Panc1 (cell line): ENCODE measurements around the gene CDK5. TPM values are rescaled to one million over a fixed set of nuclear protein-coding genes. Genes with fewer than 3 reads are reported as not detected.

Experiments used
- ATAC-seq: fragments of 200-7000 bp; cut with Tn5 transposase; 2 replicates; pipeline ENCODE4 v1.9.1; 2020; ENCODE audit warnings: mild to moderate bottlenecking, moderate library complexity
- BruUV-seq: library from RNA; stranded (reverse); fragments of 400-500 nt; replicated peaks from 2 replicates; lab custom pipeline; 2021; lab: Mats Ljungman, UMichigan
- CTCF ChIA-PET: fragments of 300-600 bp; sonication (Branson Sonifier 250); formaldehyde crosslinking; loops from one replicate; lab custom pipeline; 2022; ENCODE audit warnings: antibody characterized with exemption; lab: Charles Lee
- POLR2A ChIA-PET: fragments of 300-600 bp; sonication (Branson Sonifier 250); formaldehyde crosslinking; loops from one replicate; lab custom pipeline; 2022; ENCODE audit warnings: antibody characterized with exemption; lab: Charles Lee
- DNase-seq: peaks from one replicate; pipeline ENCODE4 v3.0.0-alpha.2; 2010; ENCODE audit warnings: low read depth, low spot score
- H3K27ac ChIP-seq: 2 replicates; pipeline ENCODE4 v1.5.1; 2011; ENCODE audit warnings: mild to moderate bottlenecking, low read length, inconsistent platforms
- H3K27me3 ChIP-seq: fragments of 200-500 bp; sonication (Bioruptor generic); 2 replicates; pipeline ENCODE4 v1.6.0; 2014; ENCODE audit warnings: low read length, inconsistent platforms; ENCODE audit not compliant: control insufficient read depth, insufficient read depth
- H3K36me3 ChIP-seq: fragments of 200-500 bp; sonication (Bioruptor generic); 2 replicates; pipeline ENCODE4 v1.5.1; 2014; ENCODE audit warnings: inconsistent platforms, mild to moderate bottlenecking, low read length, moderate library complexity; ENCODE audit not compliant: control insufficient read depth, insufficient read depth
- H3K4me1 ChIP-seq: 2 replicates; pipeline ENCODE4 v1.5.1; 2011; ENCODE audit warnings: inconsistent platforms, mild to moderate bottlenecking, low read length, moderate library complexity; ENCODE audit not compliant: control insufficient read depth, insufficient read depth
- H3K4me3 ChIP-seq, 2 experiments: 2 replicates each; pipeline ENCODE4 v1.5.1; 2011 to 2012; ENCODE audit warnings: low read depth in 2 of 2, low read length in 2 of 2, mild to moderate bottlenecking in 2 of 2, inconsistent platforms in 1 of 2, moderate library complexity in 1 of 2
- H3K9me3 ChIP-seq: fragments of 200-500 bp; sonication (Bioruptor generic); 2 replicates; pipeline ENCODE4 v1.5.1; 2014; ENCODE audit warnings: low read depth, mild to moderate bottlenecking, inconsistent platforms, low read length, moderate library complexity; ENCODE audit not compliant: control insufficient read depth, insufficient read depth
- POLR2AphosphoS5 ChIP-seq: IDR thresholded peaks from 2 replicates; pipeline ENCODE4 v1.6.1; 2012; ENCODE audit warnings: mild to moderate bottlenecking, low read depth, low read length, moderate library complexity
- SIN3A ChIP-seq: IDR thresholded peaks from 2 replicates; pipeline ENCODE4 v1.6.1; 2012; ENCODE audit warnings: low read depth, mild to moderate bottlenecking, low read length, moderate library complexity, borderline replicate concordance; ENCODE audit not compliant: insufficient read depth
- TCF7L2 ChIP-seq: IDR thresholded peaks from 2 replicates; pipeline ENCODE4 v1.6.1; 2011; ENCODE audit warnings: mild to moderate bottlenecking, low read depth, low read length, inconsistent platforms
- in situ Hi-C: cut with HindIII; loops from 2 replicates; pipeline ENCODE4 v1.10.0; 2016; ENCODE audit warnings: low sequenced_read_pairs, low pct_unique_long_range_greater_than_20kb
- intact Hi-C: fragments of 100-400 bp; cut with micrococcal nuclease; formaldehyde crosslinking; loops from one replicate; pipeline ENCODE4 v1.10.0; 2022; ENCODE audit not compliant: unreplicated experiment
- total RNA-seq: library from RNA; stranded (reverse); gene quantifications from one replicate; pipeline ENCODE4 v1.2.1, GENCODE V29; 2021; ENCODE audit not compliant: unreplicated experiment
- TF ChIP-seq, protein P1 (sequence below): fragments of 450-650 bp; IDR thresholded peaks from 2 replicates; pipeline ENCODE4 v1.5.1; 2017; ENCODE audit warnings: mild to moderate bottlenecking
- TF ChIP-seq, protein P2 (sequence below), 2 experiments: IDR thresholded peaks; 2 replicates each; pipeline ENCODE4 v1.6.1; 2011 to 2012; ENCODE audit warnings: low read depth in 2 of 2, control low read depth in 1 of 2, low read length in 1 of 2, mild to moderate bottlenecking in 1 of 2, moderate library complexity in 1 of 2; ENCODE audit not compliant: insufficient read depth in 1 of 2

Gene CDK5
- total RNA-seq, 1 experiment from 2014 or later: 25.6 TPM

GRCh38 chr7:151080522-151081169, 22.9 kb upstream of the CDK5 start, which contains the start of gene FASTK:
TSS of gene FASTK (minus strand) at chr7:151080809. CDS start at chr7:151080766, 43 bp downstream.
- no peaks in the 10 kb centered on the region for H3K9me3 ChIP-seq
- H3K4me1 ChIP-seq: peaks cover 54% of the 10 kb centered on the region
- intact Hi-C loops: no loop called here
- ChIA-PET POLR2A (interaction anchor here (1.0 kb wide), 1 partner anchor 10 kb away, joined by 4 read pairs; no protein-coding TSS in a partner anchor), CTCF (interaction anchor here (0.9 kb wide), 1 partner anchor 71 kb away, joined by 3 read pairs; no protein-coding TSS in a partner anchor)
- H3K27ac ChIP-seq: peak within 1 kb of the TSS; percentile 91
- BruUV-seq: no TSS peak
- in situ Hi-C loops: no loop called here
- no peaks in the 10 kb centered on the region for H3K27me3 ChIP-seq
- ATAC-seq (peak; percentile 62), DNase-seq (no peak)
- peak within 1 kb of the TSS; percentile 74 to 93 for H3K4me3 ChIP-seq
- peak; percentile 91 for TF ChIP-seq POLR2AphosphoS5
- TF ChIP-seq, protein P1, sequence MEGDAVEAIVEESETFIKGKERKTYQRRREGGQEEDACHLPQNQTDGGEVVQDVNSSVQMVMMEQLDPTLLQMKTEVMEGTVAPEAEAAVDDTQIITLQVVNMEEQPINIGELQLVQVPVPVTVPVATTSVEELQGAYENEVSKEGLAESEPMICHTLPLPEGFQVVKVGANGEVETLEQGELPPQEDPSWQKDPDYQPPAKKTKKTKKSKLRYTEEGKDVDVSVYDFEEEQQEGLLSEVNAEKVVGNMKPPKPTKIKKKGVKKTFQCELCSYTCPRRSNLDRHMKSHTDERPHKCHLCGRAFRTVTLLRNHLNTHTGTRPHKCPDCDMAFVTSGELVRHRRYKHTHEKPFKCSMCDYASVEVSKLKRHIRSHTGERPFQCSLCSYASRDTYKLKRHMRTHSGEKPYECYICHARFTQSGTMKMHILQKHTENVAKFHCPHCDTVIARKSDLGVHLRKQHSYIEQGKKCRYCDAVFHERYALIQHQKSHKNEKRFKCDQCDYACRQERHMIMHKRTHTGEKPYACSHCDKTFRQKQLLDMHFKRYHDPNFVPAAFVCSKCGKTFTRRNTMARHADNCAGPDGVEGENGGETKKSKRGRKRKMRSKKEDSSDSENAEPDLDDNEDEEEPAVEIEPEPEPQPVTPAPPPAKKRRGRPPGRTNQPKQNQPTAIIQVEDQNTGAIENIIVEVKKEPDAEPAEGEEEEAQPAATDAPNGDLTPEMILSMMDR: no peak
- TF ChIP-seq TCF7L2: no peak
- no peak for TF ChIP-seq SIN3A
- TF ChIP-seq, protein P2, sequence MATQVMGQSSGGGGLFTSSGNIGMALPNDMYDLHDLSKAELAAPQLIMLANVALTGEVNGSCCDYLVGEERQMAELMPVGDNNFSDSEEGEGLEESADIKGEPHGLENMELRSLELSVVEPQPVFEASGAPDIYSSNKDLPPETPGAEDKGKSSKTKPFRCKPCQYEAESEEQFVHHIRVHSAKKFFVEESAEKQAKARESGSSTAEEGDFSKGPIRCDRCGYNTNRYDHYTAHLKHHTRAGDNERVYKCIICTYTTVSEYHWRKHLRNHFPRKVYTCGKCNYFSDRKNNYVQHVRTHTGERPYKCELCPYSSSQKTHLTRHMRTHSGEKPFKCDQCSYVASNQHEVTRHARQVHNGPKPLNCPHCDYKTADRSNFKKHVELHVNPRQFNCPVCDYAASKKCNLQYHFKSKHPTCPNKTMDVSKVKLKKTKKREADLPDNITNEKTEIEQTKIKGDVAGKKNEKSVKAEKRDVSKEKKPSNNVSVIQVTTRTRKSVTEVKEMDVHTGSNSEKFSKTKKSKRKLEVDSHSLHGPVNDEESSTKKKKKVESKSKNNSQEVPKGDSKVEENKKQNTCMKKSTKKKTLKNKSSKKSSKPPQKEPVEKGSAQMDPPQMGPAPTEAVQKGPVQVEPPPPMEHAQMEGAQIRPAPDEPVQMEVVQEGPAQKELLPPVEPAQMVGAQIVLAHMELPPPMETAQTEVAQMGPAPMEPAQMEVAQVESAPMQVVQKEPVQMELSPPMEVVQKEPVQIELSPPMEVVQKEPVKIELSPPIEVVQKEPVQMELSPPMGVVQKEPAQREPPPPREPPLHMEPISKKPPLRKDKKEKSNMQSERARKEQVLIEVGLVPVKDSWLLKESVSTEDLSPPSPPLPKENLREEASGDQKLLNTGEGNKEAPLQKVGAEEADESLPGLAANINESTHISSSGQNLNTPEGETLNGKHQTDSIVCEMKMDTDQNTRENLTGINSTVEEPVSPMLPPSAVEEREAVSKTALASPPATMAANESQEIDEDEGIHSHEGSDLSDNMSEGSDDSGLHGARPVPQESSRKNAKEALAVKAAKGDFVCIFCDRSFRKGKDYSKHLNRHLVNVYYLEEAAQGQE (IDR thresholded peaks at IDR 0.05; ENCODE audit: insufficient read depth in 1 of 2, low read depth in 2 of 2, low read length in 1 of 2): no peak
- no peaks in the 10 kb centered on the region for H3K36me3 ChIP-seq

DNA sequence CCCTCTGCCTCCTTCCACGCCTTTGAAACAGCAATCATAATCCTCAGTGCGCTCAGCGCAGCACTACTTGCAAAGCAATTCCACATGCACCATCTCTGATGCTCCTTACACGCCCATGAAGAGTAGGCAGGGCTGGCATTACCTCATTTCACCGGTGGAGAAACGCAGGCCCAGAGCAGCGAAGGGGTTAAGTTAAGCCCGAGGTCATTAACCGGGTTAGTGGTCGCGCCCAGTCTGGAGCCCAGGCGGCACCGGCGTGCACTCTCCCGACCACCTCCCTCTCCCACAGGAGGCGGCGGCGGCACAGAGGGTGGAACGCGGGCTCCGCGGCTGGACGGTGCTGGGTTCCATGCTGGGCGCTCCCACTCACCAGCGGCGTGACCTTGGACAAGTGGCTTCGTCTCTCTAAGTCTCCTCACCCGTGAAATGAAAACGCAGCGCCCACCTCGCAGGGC, 22.4 kb upstream of the CDK5 start:
- BruUV-seq: TSS peak; percentile 71
- no peak for ATAC-seq

More for the DNA sequence above, 22.4 kb upstream of the CDK5 start:
- in situ Hi-C loops (no loop called here), intact Hi-C loops (no loop called here)
- DNase-seq: no peak
- POLR2A ChIA-PET: interaction anchor here (1.0 kb wide), 1 partner anchor 10 kb away, joined by 4 read pairs; no protein-coding TSS in a partner anchor
- peak overlapping the region; percentile 74 to 93 for H3K4me3 ChIP-seq
- CTCF ChIA-PET: no interaction called here
- peak overlapping the region; percentile 91 for H3K27ac ChIP-seq
- H3K27me3 ChIP-seq: no peaks in the 10 kb centered on the region
- H3K36me3 ChIP-seq: no peaks in the 10 kb centered on the region
- H3K4me1 ChIP-seq: peaks cover 54% of the 10 kb centered on the region
- no peaks in the 10 kb centered on the region for H3K9me3 ChIP-seq
- TF ChIP-seq, protein P1: no peak
- TF ChIP-seq TCF7L2: no peak
